Endothelial cell of umbilical vein (primary cell): Measurements from ENCODE around the gene ESAM.

Experiments
- EZH2 ChIP-seq: IDR thresholded peaks from 2 replicates; pipeline ENCODE4 v1.6.1; 2012; ENCODE audit warnings: borderline replicate concordance, low read depth, mild to moderate bottlenecking, moderate library complexity, low read length, inconsistent platforms; ENCODE audit not compliant: severe bottlenecking
- GATA2 ChIP-seq: IDR thresholded peaks from 2 replicates; pipeline ENCODE4 v1.7.0; 2011; ENCODE audit warnings: low read depth, mild to moderate bottlenecking, moderate library complexity, mixed read lengths, low read length; ENCODE audit not compliant: insufficient read length, insufficient read depth
- JUN ChIP-seq: IDR thresholded peaks from 2 replicates; pipeline ENCODE4 v1.6.1; 2011; ENCODE audit warnings: borderline replicate concordance, low read depth; ENCODE audit not compliant: insufficient read length, insufficient read depth
- MYC ChIP-seq: IDR thresholded peaks from one replicate; pipeline ENCODE4 v1.6.1; 2011; ENCODE audit warnings: mild to moderate bottlenecking, low read depth, low read length
- POLR2A ChIP-seq: IDR thresholded peaks from 2 replicates; pipeline ENCODE4 v1.6.1; 2012; ENCODE audit warnings: low read depth, mild to moderate bottlenecking, control low read depth, low read length
- POLR2AphosphoS5 ChIP-seq: IDR thresholded peaks from 2 replicates; pipeline ENCODE4 v1.6.1; 2012; ENCODE audit warnings: low read depth, mild to moderate bottlenecking, control low read depth, low read length, moderate library complexity; ENCODE audit not compliant: insufficient read depth
- TF ChIP-seq, protein P1 (sequence below), 2 donors: IDR thresholded peaks; 1 replicate in 1 of 2; 2 replicates in 1 of 2; pipeline ENCODE4 v1.5.1; 2011; ENCODE audit warnings: low read length in 2 of 2, mild to moderate bottlenecking in 2 of 2, moderate library complexity in 2 of 2, control low read depth in 1 of 2, inconsistent platforms in 1 of 2, low read depth in 1 of 2; ENCODE audit not compliant: insufficient read depth in 1 of 2; ENCODE audit errors: extremely low read depth in 1 of 2
- TF ChIP-seq, protein P2 (sequence below): IDR thresholded peaks from 2 replicates; pipeline ENCODE4 v1.6.1; 2011; ENCODE audit not compliant: insufficient read depth, insufficient read length

DNA sequence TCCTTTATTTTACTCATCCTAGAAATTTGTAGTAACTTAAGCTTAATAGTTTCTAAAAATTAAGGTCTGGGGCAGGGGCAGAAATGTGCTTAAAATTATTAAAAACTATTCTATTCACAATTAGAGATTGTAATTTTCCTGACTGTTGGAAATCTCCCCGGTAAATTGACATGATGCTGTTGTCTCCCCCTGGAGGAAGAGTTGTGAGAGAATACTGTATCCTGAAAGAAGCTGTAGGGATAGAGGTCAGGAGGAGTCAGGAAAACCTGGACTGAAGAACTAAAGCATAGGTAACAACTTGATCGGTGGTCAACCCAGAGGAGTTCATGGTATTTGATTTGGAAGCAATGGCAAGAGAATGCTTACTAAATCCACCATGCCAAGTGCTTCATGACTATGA, 16.2 kb upstream of the ESAM start:
- TF ChIP-seq, protein P1, sequence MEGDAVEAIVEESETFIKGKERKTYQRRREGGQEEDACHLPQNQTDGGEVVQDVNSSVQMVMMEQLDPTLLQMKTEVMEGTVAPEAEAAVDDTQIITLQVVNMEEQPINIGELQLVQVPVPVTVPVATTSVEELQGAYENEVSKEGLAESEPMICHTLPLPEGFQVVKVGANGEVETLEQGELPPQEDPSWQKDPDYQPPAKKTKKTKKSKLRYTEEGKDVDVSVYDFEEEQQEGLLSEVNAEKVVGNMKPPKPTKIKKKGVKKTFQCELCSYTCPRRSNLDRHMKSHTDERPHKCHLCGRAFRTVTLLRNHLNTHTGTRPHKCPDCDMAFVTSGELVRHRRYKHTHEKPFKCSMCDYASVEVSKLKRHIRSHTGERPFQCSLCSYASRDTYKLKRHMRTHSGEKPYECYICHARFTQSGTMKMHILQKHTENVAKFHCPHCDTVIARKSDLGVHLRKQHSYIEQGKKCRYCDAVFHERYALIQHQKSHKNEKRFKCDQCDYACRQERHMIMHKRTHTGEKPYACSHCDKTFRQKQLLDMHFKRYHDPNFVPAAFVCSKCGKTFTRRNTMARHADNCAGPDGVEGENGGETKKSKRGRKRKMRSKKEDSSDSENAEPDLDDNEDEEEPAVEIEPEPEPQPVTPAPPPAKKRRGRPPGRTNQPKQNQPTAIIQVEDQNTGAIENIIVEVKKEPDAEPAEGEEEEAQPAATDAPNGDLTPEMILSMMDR (IDR thresholded peaks at IDR 0.05; ENCODE audit: extremely low read depth in 1 of 2, insufficient read depth in 1 of 2, low read depth in 1 of 2, low read length in 2 of 2) = peak in 1 of 2 donors; percentile 26
- TF ChIP-seq EZH2 = no peak
- no peak for TF ChIP-seq POLR2A
- TF ChIP-seq, protein P2, sequence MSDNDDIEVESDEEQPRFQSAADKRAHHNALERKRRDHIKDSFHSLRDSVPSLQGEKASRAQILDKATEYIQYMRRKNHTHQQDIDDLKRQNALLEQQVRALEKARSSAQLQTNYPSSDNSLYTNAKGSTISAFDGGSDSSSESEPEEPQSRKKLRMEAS = no peak
- no peak for TF ChIP-seq MYC
- TF ChIP-seq POLR2AphosphoS5 = no peak
- no peak for TF ChIP-seq JUN
- no peak for TF ChIP-seq GATA2
